Hepatocyte (in vitro differentiated cells): ENCODE data around the gene FAM241A. TPM values are rescaled to one million over a fixed set of nuclear protein-coding genes. Genes with fewer than 3 reads are reported as not detected.

ENCODE experiments used
- DNase-seq: peaks from one replicate; pipeline ENCODE4 v3.0.0-alpha.2; 2016; ENCODE audit warnings: low spot score
- H2AFZ ChIP-seq: fragments of 200-600 bp; sonication (generic); 2 replicates; pipeline ENCODE4 v1.6.0; 2016; ENCODE audit warnings: antibody characterized with exemption, mild to moderate bottlenecking
- H3K27ac ChIP-seq: fragments of 200-600 bp; sonication (generic); 2 replicates; pipeline ENCODE4 v1.5.1; 2016; ENCODE audit warnings: mild to moderate bottlenecking
- H3K27me3 ChIP-seq: fragments of 200-600 bp; sonication (generic); 2 replicates; pipeline ENCODE4 v1.6.1; 2016
- H3K36me3 ChIP-seq: fragments of 200-600 bp; sonication (generic); replicated peaks from 2 replicates; pipeline ENCODE4 v1.5.1; 2016; ENCODE audit warnings: low read depth; ENCODE audit not compliant: insufficient read depth
- H3K4me1 ChIP-seq: fragments of 200-600 bp; sonication (generic); 2 replicates; pipeline ENCODE4 v1.5.1; 2016; ENCODE audit warnings: mild to moderate bottlenecking, moderate library complexity; ENCODE audit not compliant: insufficient read depth
- H3K4me2 ChIP-seq: fragments of 200-600 bp; sonication (generic); 2 replicates; pipeline ENCODE4 v1.6.0; 2016
- H3K4me3 ChIP-seq: fragments of 200-600 bp; sonication (generic); 2 replicates; pipeline ENCODE4 v1.5.1; 2016; ENCODE audit warnings: mild to moderate bottlenecking
- H3K79me2 ChIP-seq: fragments of 200-600 bp; sonication (generic); 2 replicates; pipeline ENCODE4 v1.6.0; 2017; ENCODE audit warnings: mild to moderate bottlenecking
- H3K9me2 ChIP-seq: fragments of 200-600 bp; sonication (generic); replicated peaks from 2 replicates; pipeline ENCODE4 v1.6.0; 2017; ENCODE audit warnings: mild to moderate bottlenecking; ENCODE audit not compliant: insufficient read depth
- H3K9me3 ChIP-seq: fragments of 200-600 bp; sonication (generic); 2 replicates; pipeline ENCODE4 v1.5.1; 2016; ENCODE audit warnings: low read depth, mild to moderate bottlenecking
- H4K20me1 ChIP-seq: fragments of 200-600 bp; sonication (generic); 2 replicates; pipeline ENCODE4 v1.6.0; 2016; ENCODE audit warnings: mild to moderate bottlenecking; ENCODE audit not compliant: insufficient read depth, poor library complexity, severe bottlenecking
- EZH2 ChIP-seq: fragments of 200-600 bp; sonication (generic); IDR thresholded peaks from 2 replicates; pipeline ENCODE4 v1.6.1; 2016; ENCODE audit warnings: antibody characterized with exemption, mild to moderate bottlenecking, borderline replicate concordance
- EZH2phosphoT487 ChIP-seq: fragments of 200-600 bp; sonication (generic); IDR thresholded peaks from one replicate; pipeline ENCODE4 v1.6.1; 2018; ENCODE audit warnings: antibody characterized with exemption, mild to moderate bottlenecking, low read depth, moderate library complexity; ENCODE audit not compliant: unreplicated experiment, severe bottlenecking
- WGBS: methylation state at CpG from one replicate; pipeline ENCODE4 v1.1.6; 2016; ENCODE audit warnings: low lambda C conversion rate; ENCODE audit errors: missing lambda C conversion rate; 5-methylcytosine and 5-hydroxymethylcytosine counted together
- polyA plus RNA-seq: library from polyadenylated mRNA; unstranded; fragments of >200 nt; fragmentation: Nextera tagmentation; extraction: Ambion mirVana; gene quantifications from 2 replicates; pipeline ENCODE4 v1.2.1, GENCODE V29; 2016
- total RNA-seq: library from RNA; depleted of rRNA; stranded (reverse); fragments of >200 nt; gene quantifications from 2 replicates; pipeline ENCODE4 v1.2.3, GENCODE V29; 2014
- TF ChIP-seq, protein P1 (sequence below): fragments of 200-600 bp; sonication (generic); IDR thresholded peaks from 2 replicates; pipeline ENCODE4 v1.5.1; 2016; ENCODE audit warnings: antibody characterized with exemption, mild to moderate bottlenecking; ENCODE audit not compliant: poor library complexity

FAM241A gene
- total and polyA plus RNA-seq, 2 experiments from 2014 or later, result 2.3 to 3.2 TPM

DNA sequence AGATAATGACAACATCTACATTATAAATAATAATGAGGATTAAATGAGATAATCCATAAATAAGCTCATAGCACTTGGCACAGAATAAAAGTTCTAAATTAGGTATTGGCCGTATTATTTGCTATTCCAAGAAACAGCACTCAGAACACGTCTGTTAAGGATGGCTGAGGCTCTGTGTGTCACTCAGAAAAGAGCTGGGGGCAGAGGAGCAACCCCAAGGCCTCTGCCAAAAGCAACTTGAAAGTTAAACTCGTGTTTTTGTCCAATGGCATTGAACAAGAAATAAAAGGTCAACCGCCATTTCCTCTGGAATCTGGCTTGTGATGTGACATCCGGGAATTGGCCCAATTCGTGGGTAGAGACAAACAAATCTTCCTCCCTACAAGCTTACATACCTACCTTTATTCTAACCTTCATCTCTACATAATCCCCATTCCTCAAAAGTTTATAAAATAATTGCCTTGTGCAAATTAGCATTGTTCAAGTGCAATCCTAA is 42.3 kb upstream of the FAM241A start:
- no peak overlapping the region for H2AFZ ChIP-seq
- 93% methylated on average over 6 of the region's 6 CpGs for WGBS
- H3K36me3 ChIP-seq, result no peaks in the 10 kb centered on the region
- H3K4me2 ChIP-seq, result no peak overlapping the region
- no peaks in the 10 kb centered on the region for H3K9me2 ChIP-seq
- H3K4me1 ChIP-seq, result no peaks in the 10 kb centered on the region
- no peak overlapping the region for H3K27ac ChIP-seq
- no peaks in the 10 kb centered on the region for H3K9me3 ChIP-seq
- DNase-seq, result no peak
- no peaks in the 10 kb centered on the region for H4K20me1 ChIP-seq
- TF ChIP-seq EZH2 (no peak), EZH2phosphoT487 (no peak)
- TF ChIP-seq, protein P1, sequence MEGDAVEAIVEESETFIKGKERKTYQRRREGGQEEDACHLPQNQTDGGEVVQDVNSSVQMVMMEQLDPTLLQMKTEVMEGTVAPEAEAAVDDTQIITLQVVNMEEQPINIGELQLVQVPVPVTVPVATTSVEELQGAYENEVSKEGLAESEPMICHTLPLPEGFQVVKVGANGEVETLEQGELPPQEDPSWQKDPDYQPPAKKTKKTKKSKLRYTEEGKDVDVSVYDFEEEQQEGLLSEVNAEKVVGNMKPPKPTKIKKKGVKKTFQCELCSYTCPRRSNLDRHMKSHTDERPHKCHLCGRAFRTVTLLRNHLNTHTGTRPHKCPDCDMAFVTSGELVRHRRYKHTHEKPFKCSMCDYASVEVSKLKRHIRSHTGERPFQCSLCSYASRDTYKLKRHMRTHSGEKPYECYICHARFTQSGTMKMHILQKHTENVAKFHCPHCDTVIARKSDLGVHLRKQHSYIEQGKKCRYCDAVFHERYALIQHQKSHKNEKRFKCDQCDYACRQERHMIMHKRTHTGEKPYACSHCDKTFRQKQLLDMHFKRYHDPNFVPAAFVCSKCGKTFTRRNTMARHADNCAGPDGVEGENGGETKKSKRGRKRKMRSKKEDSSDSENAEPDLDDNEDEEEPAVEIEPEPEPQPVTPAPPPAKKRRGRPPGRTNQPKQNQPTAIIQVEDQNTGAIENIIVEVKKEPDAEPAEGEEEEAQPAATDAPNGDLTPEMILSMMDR, result no peak
- H3K79me2 ChIP-seq, result no peaks in the 10 kb centered on the region
- no peak overlapping the region for H3K4me3 ChIP-seq
- H3K27me3 ChIP-seq, result no peaks in the 10 kb centered on the region

DNA sequence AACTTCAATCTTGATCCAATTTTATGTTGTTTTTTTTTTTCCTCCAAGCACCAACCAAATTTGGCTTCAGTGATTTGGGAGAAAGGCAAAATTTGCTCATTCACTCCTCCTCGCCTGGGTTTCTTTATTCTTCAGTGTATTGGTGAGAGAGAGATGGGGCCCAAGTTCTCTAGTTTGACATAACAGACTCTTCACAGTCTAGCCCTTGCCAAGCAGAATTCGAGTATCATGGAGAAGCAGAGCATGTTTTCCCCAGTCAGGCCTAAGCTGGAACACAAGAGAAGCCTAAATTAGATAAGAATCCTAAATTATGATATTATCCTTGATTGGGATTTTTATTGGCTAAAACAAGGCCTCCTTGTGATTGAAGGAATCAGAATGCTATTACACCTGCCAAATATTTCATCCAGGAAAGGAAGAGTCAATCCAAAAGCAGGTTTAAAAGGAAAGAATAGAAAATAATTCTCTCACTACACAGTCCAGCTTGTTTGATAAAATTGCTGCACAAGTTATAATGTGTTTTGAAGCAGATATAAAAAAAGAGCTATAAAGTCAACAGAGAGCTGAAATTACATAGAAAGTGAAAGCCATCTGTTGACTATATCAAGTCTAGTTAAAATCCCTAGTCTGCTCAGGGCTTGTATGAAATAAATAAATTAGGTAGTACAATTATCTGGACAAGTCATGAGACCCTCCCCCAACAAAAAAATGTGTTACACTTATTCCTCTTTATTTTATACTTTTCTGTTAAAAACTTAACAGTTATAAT is 39.9 kb upstream of the FAM241A start:
- no peak overlapping the region for H3K4me2 ChIP-seq
- no peaks in the 10 kb centered on the region for H3K27me3 ChIP-seq
- TF ChIP-seq, protein P1, result no peak
- TF ChIP-seq EZH2 (no peak), EZH2phosphoT487 (no peak)
- H2AFZ ChIP-seq, result peak overlapping the region; percentile 13
- H3K36me3 ChIP-seq, result no peaks in the 10 kb centered on the region
- no peaks in the 10 kb centered on the region for H3K9me3 ChIP-seq
- H3K4me1 ChIP-seq, result no peaks in the 10 kb centered on the region
- 85% methylated on average over 2 of the region's 2 CpGs for WGBS
- no peak for DNase-seq
- no peaks in the 10 kb centered on the region for H4K20me1 ChIP-seq
- H3K27ac ChIP-seq, result no peak overlapping the region
- no peaks in the 10 kb centered on the region for H3K9me2 ChIP-seq
- no peak overlapping the region for H3K4me3 ChIP-seq
- H3K79me2 ChIP-seq, result no peaks in the 10 kb centered on the region

DNA sequence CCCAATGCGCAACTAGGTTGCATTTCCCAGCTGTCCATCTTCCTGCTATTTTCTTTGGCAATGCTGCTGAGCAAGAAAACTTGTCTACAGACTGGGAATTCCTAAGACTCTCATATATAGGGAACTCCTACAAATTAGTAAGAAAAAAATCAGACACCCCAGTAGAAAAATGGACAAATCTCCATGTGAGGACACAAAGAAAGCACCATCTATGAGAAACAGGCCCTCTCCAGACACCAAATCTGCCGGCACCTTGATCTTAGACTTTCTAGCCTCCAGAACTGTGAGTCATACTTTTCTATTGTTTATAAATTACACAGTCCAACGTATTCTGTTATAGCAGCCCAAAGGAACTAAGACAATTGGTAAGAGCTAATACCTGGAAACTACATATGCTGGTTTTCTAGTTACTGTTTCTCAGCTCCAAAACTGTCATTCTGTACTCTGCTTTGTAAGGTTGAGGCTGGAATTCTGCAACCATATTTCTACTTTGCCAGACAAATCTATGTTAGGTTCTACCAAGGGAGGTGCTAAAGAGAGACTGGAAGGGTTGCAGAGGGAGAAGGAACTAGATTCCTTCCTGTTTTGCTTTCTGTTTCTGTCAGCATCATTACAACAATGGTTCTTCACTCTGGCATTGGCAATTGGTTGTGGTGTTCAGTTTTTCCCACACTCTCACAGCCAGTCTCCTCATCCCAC is 35.7 kb upstream of the FAM241A start:
- DNase-seq, result no peak
- Histone ChIP-seq H3K9me2 (no peaks in the 10 kb centered on the region), H3K36me3 (no peaks in the 10 kb centered on the region), H3K79me2 (no peaks in the 10 kb centered on the region), H3K4me2 (no peak overlapping the region), H2AFZ (no peak overlapping the region), H3K4me3 (no peak overlapping the region), H3K9me3 (no peaks in the 10 kb centered on the region), H4K20me1 (no peaks in the 10 kb centered on the region), H3K4me1 (peaks cover 23% of the 10 kb centered on the region), H3K27ac (no peak overlapping the region), H3K27me3 (no peaks in the 10 kb centered on the region)
- 53% methylated on average over 3 of the region's 3 CpGs for WGBS
- TF ChIP-seq EZH2 (no peak), EZH2phosphoT487 (no peak)
- TF ChIP-seq, protein P1, result no peak
